NOMO-1 treated with DMSO at 0.1 percent for 48 hours (cell line): ENCODE data around the gene AP1S1.
"Not testable (repeated sequence)": the region's sequence is repeated elsewhere in the genome, so short reads cannot be mapped to it uniquely, and the experiment has no call there.

ENCODE experiments used
- DNase-seq: peaks from one replicate; lab custom pipeline; 2025; ENCODE audit not compliant: unreplicated experiment; lab: John Stamatoyannopoulos, UW

AP1S1 gene

GRCh38 chr7:101153969-101154692, at the start of gene AP1S1:
TSS of gene AP1S1 (plus strand) at chr7:101154476. CDS start at chr7:101154515, 39 bp downstream.
- DNase-seq = peak; percentile 92

GRCh38 chr7:101104799-101105198, 49.5 kb upstream of the AP1S1 start:
- DNase-seq = no peak

GRCh38 chr7:101105248-101105647, 49.0 kb upstream of the AP1S1 start:
- DNase-seq = not testable (repeated sequence)

- DNase-seq = peak; percentile 44
Measured at GRCh38 chr7:101106386-101106785, 47.9 kb upstream of the AP1S1 start.

GRCh38 chr7:101108330-101108857, 45.9 kb upstream of the AP1S1 start:
- DNase-seq = peak; percentile 48

GRCh38 chr7:101108961-101109360, 45.3 kb upstream of the AP1S1 start:
- no peak for DNase-seq

GRCh38 chr7:101109368-101109767, 44.9 kb upstream of the AP1S1 start:
- no peak for DNase-seq

GRCh38 chr7:101111261-101111660, 43.0 kb upstream of the AP1S1 start:
- no peak for DNase-seq

- DNase-seq = no peak
Measured at GRCh38 chr7:101112233-101112632, 42.0 kb upstream of the AP1S1 start.

- not testable (repeated sequence) for DNase-seq
Measured at GRCh38 chr7:101113140-101113539, 41.1 kb upstream of the AP1S1 start.

GRCh38 chr7:101113836-101114235, 40.4 kb upstream of the AP1S1 start:
- no peak for DNase-seq

- DNase-seq = no peak
Measured at GRCh38 chr7:101114492-101114891, 39.8 kb upstream of the AP1S1 start.

GRCh38 chr7:101115215-101115614, 39.1 kb upstream of the AP1S1 start:
- DNase-seq = no peak

- no peak for DNase-seq
Measured at GRCh38 chr7:101116898-101117297, 37.4 kb upstream of the AP1S1 start.

GRCh38 chr7:101118856-101119255, 35.4 kb upstream of the AP1S1 start:
- DNase-seq = no peak

- no peak for DNase-seq
Measured at GRCh38 chr7:101119876-101120275, 34.4 kb upstream of the AP1S1 start.

- no peak for DNase-seq
Measured at GRCh38 chr7:101120315-101120714, 34.0 kb upstream of the AP1S1 start.

- not testable (repeated sequence) for DNase-seq
Measured at GRCh38 chr7:101121631-101121990, 32.7 kb upstream of the AP1S1 start.

GRCh38 chr7:101121991-101122932, 32.0 kb upstream of the AP1S1 start:
- peak; percentile 59 for DNase-seq

- DNase-seq = no peak
Measured at GRCh38 chr7:101122933-101123702, 31.2 kb upstream of the AP1S1 start.

GRCh38 chr7:101123703-101124068, 30.6 kb upstream of the AP1S1 start:
- DNase-seq = no peak
